Prostate gland (tissue), 2 donors: ENCODE measurements around the gene XRCC4.

Experiments
- POLR2A ChIP-seq: fragments of 450-650 bp; IDR thresholded peaks from one replicate; pipeline ENCODE4 v1.6.1; 2016; ENCODE audit warnings: antibody characterized with exemption, mild to moderate bottlenecking
- TF ChIP-seq, protein P1 (sequence below), 4 experiments: fragments of 200-600 bp in 2 of 4; fragments of 450-650 bp in 2 of 4; sonication (generic) in 2 of 4; IDR thresholded peaks; 1 replicate in 3 of 4; 2 replicates in 1 of 4; pipeline ENCODE4 v1.5.1; 2016 to 2019; ENCODE audit warnings: antibody characterized with exemption in 4 of 4, mild to moderate bottlenecking in 2 of 4, moderate library complexity in 2 of 4

DNA sequence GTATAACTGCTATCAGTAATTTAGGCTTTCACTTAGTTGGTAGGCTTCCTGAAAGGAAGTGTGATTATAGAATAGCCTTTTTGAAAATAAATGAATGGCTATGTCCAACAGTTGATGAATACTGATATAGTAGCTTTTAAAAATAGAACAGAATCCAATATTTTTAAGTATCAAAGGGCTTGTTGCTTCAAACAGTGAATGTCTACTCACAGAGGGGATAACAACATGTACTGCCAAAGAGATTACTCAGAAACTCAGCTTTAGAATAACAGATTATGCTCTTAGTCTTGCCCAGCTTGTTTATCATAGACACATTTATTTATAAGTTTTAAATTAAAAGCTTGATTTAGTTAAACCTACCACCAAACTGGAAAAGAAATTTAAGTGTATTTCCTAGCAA is 132.6 kb downstream of the XRCC4 start:
- TF ChIP-seq POLR2A = no peak
- TF ChIP-seq, protein P1, sequence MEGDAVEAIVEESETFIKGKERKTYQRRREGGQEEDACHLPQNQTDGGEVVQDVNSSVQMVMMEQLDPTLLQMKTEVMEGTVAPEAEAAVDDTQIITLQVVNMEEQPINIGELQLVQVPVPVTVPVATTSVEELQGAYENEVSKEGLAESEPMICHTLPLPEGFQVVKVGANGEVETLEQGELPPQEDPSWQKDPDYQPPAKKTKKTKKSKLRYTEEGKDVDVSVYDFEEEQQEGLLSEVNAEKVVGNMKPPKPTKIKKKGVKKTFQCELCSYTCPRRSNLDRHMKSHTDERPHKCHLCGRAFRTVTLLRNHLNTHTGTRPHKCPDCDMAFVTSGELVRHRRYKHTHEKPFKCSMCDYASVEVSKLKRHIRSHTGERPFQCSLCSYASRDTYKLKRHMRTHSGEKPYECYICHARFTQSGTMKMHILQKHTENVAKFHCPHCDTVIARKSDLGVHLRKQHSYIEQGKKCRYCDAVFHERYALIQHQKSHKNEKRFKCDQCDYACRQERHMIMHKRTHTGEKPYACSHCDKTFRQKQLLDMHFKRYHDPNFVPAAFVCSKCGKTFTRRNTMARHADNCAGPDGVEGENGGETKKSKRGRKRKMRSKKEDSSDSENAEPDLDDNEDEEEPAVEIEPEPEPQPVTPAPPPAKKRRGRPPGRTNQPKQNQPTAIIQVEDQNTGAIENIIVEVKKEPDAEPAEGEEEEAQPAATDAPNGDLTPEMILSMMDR (IDR thresholded peaks at IDR 0.05) = no peak
